A673 (cell line): ENCODE results near the gene AVP.

Source experiments
- EZH2 ChIP-seq: fragments of 200-600 bp; sonication (generic); IDR thresholded peaks from 2 replicates; pipeline ENCODE4 v1.6.1; 2017; ENCODE audit warnings: borderline replicate concordance, low read depth, mild to moderate bottlenecking, mixed read lengths, antibody characterized with exemption, low read length; ENCODE audit not compliant: poor library complexity, severe bottlenecking
- TF ChIP-seq, protein P1 (sequence below): fragments of 300-800, 200-600 bp; sonication (generic); conservative IDR thresholded peaks from 2 replicates; pipeline ENCODE4 v1.5.1; 2017; ENCODE audit warnings: low read depth, mild to moderate bottlenecking, antibody characterized with exemption, low read length, moderate library complexity, mixed read lengths

DNA sequence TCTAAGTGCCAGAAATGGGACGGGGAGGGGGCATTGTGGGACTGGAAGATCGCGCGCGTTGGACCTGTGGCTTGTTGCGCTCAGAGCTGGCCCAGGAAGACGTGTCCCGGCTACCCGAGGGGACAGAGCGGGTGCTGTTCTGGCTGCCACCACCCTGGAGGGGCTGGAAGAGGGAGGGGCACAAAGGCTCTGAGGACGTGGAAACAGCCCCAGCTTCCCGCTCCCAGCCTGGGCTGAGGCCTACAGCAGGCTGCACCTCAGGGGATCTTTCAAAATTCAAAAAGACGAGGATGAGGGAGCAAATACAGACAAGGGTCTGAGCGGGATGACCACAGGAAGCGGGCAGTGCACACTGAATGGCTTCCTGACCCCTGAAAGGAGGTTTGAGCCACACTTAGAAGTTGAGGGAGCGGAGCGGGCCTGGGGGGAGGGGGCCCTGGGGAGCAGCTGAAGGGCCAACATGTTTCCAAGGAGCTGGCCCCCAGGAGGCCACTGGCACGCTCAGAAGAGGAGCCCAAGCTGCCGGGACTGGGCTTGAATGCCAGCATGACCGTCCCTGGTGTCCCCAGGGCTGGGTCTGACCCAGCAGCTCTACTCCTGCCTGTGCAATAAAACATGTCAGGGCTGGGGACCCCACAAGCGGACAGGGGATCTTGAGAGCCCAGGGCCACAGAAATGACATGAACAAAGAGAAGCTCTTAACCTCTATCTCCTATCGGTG lies 11.8 kb downstream of the AVP start:
- TF ChIP-seq, protein P1, sequence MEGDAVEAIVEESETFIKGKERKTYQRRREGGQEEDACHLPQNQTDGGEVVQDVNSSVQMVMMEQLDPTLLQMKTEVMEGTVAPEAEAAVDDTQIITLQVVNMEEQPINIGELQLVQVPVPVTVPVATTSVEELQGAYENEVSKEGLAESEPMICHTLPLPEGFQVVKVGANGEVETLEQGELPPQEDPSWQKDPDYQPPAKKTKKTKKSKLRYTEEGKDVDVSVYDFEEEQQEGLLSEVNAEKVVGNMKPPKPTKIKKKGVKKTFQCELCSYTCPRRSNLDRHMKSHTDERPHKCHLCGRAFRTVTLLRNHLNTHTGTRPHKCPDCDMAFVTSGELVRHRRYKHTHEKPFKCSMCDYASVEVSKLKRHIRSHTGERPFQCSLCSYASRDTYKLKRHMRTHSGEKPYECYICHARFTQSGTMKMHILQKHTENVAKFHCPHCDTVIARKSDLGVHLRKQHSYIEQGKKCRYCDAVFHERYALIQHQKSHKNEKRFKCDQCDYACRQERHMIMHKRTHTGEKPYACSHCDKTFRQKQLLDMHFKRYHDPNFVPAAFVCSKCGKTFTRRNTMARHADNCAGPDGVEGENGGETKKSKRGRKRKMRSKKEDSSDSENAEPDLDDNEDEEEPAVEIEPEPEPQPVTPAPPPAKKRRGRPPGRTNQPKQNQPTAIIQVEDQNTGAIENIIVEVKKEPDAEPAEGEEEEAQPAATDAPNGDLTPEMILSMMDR: no peak
- TF ChIP-seq EZH2: no peak
